KMS-11 (cell line): ENCODE measurements around the gene SIRPG.

ENCODE experiments used
- H2AFZ ChIP-seq: fragments of 200-600 bp; sonication (generic); 2 replicates; pipeline ENCODE4 v1.6.1; 2016; ENCODE audit warnings: antibody characterized with exemption, mixed run types, low read depth
- H3K27ac ChIP-seq: fragments of 200-600 bp; sonication (generic); 2 replicates; pipeline ENCODE4 v1.6.1; 2016; ENCODE audit warnings: mild to moderate bottlenecking, mixed run types
- H3K27me3 ChIP-seq: fragments of 200-600 bp; sonication (generic); 2 replicates; pipeline ENCODE4 v1.6.1; 2017; ENCODE audit warnings: mild to moderate bottlenecking, low read depth, mixed run types, moderate library complexity; ENCODE audit not compliant: insufficient read depth
- H3K36me3 ChIP-seq: fragments of 200-600 bp; sonication (generic); 2 replicates; pipeline ENCODE4 v1.6.1; 2017; ENCODE audit warnings: mild to moderate bottlenecking, mixed run types; ENCODE audit not compliant: insufficient read depth
- H3K4me1 ChIP-seq: fragments of 200-600 bp; sonication (generic); 2 replicates; pipeline ENCODE4 v1.6.1; 2016; ENCODE audit warnings: mild to moderate bottlenecking, low read depth, mixed run types; ENCODE audit not compliant: poor library complexity, severe bottlenecking
- H3K4me2 ChIP-seq: fragments of 200-600 bp; sonication (generic); 2 replicates; pipeline ENCODE4 v1.7.0; 2016; ENCODE audit warnings: mild to moderate bottlenecking, mixed run types
- H3K4me3 ChIP-seq: fragments of 200-600 bp; sonication (generic); IDR thresholded peaks from 2 replicates; pipeline ENCODE4 v1.6.1; 2017; ENCODE audit warnings: low read depth, low read length, mixed read lengths; ENCODE audit not compliant: insufficient read depth
- H3K79me2 ChIP-seq: fragments of 200-600 bp; sonication (generic); 2 replicates; pipeline ENCODE4 v1.6.1; 2016; ENCODE audit warnings: low read depth, mixed run types; ENCODE audit not compliant: insufficient read depth
- H3K9ac ChIP-seq: fragments of 200-600 bp; sonication (generic); 2 replicates; pipeline ENCODE4 v1.6.1; 2016; ENCODE audit warnings: mild to moderate bottlenecking, mixed run types
- H4K20me1 ChIP-seq: fragments of 200-600 bp; sonication (generic); 2 replicates; pipeline ENCODE4 v1.6.1; 2016; ENCODE audit warnings: mild to moderate bottlenecking, mixed run types; ENCODE audit not compliant: insufficient read depth
- TF ChIP-seq, protein P1 (sequence below): fragments of 200-600 bp; sonication (generic); conservative IDR thresholded peaks from 2 replicates; pipeline ENCODE4 v1.6.1; 2017; ENCODE audit warnings: low read depth, mild to moderate bottlenecking, antibody characterized with exemption, low read length, moderate library complexity, mixed read lengths

SIRPG gene

DNA sequence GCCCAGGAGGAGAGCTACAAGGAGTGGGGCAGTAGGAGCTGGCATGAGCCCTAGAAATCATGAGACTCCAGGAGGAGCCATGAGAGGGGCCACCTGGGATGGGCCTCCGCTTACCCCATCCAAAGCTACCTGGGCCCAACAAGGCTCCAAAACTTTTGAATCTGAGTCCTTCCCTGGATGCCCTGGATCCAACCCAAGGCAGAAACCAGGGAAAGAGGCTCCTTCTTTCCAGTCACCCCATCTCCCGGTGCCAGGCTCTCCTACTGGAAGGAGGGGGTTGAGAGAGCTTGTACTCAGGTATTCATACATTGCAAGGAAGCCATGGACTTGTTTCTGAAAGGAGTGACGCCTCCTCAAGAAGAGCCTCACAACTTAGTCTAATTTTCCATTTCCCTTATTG, 7.8 kb upstream of the SIRPG start:
- Histone ChIP-seq H3K36me3 (no peaks in the 10 kb centered on the region), H3K27me3 (no peaks in the 10 kb centered on the region), H2AFZ (no peak overlapping the region), H3K9ac (no peak overlapping the region), H3K4me3 (no peak overlapping the region), H3K4me2 (no peak overlapping the region), H4K20me1 (no peaks in the 10 kb centered on the region), H3K4me1 (no peaks in the 10 kb centered on the region), H3K79me2 (no peaks in the 10 kb centered on the region), H3K27ac (no peak overlapping the region)
- TF ChIP-seq, protein P1, sequence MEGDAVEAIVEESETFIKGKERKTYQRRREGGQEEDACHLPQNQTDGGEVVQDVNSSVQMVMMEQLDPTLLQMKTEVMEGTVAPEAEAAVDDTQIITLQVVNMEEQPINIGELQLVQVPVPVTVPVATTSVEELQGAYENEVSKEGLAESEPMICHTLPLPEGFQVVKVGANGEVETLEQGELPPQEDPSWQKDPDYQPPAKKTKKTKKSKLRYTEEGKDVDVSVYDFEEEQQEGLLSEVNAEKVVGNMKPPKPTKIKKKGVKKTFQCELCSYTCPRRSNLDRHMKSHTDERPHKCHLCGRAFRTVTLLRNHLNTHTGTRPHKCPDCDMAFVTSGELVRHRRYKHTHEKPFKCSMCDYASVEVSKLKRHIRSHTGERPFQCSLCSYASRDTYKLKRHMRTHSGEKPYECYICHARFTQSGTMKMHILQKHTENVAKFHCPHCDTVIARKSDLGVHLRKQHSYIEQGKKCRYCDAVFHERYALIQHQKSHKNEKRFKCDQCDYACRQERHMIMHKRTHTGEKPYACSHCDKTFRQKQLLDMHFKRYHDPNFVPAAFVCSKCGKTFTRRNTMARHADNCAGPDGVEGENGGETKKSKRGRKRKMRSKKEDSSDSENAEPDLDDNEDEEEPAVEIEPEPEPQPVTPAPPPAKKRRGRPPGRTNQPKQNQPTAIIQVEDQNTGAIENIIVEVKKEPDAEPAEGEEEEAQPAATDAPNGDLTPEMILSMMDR = no peak

DNA sequence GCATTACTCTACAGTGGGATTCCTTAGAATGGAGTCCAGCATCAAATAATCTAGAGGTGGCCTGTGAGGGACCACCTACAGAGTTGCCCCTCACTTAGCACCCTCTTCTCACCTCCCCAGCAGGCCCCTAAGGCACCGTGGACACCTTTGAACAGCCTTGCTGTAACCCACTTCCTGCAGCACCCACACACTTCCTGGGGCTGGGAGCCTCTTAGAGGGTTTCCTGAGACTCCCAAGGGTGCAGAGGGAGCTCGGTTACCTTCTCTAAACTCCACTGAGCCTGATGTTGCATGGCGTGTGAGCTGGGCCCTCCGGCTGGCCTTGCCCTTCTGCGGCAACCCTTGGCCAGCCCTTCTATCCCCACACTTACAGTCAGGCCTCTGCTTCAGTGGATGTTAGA, 7.3 kb upstream of the SIRPG start:
- no peaks in the 10 kb centered on the region for H3K27me3 ChIP-seq
- no peaks in the 10 kb centered on the region for H4K20me1 ChIP-seq
- no peak overlapping the region for H3K9ac ChIP-seq
- H2AFZ ChIP-seq = no peak overlapping the region
- no peaks in the 10 kb centered on the region for H3K79me2 ChIP-seq
- H3K27ac ChIP-seq = no peak overlapping the region
- H3K4me3 ChIP-seq = no peak overlapping the region
- no peak overlapping the region for H3K4me2 ChIP-seq
- no peaks in the 10 kb centered on the region for H3K4me1 ChIP-seq
- TF ChIP-seq, protein P1 = no peak
- H3K36me3 ChIP-seq = no peaks in the 10 kb centered on the region

DNA sequence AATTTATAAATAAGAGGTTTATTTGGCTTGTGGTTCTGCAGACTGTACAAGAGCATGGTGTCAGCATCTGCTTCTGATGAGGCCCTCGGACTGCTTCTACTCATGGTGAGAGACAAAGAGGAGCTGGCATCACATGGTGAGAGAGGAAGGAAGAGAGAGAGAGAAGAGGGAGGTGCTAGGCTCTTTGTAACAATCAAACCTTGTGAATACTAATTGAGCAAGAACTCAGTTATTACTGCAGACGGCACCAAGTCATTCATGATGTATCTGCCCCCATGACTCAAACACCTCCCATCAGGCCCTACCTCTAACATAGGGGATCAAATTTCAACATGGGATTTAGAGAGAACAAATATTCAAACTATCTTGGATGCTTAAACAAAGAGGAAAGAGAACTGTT, 6.3 kb upstream of the SIRPG start:
- H3K27ac ChIP-seq = no peak overlapping the region
- H4K20me1 ChIP-seq = no peaks in the 10 kb centered on the region
- H3K9ac ChIP-seq = no peak overlapping the region
- H3K4me3 ChIP-seq = no peak overlapping the region
- no peak overlapping the region for H3K4me2 ChIP-seq
- H2AFZ ChIP-seq = no peak overlapping the region
- H3K27me3 ChIP-seq = no peaks in the 10 kb centered on the region
- no peaks in the 10 kb centered on the region for H3K79me2 ChIP-seq
- H3K4me1 ChIP-seq = no peaks in the 10 kb centered on the region
- TF ChIP-seq, protein P1 = no peak
- no peaks in the 10 kb centered on the region for H3K36me3 ChIP-seq

DNA sequence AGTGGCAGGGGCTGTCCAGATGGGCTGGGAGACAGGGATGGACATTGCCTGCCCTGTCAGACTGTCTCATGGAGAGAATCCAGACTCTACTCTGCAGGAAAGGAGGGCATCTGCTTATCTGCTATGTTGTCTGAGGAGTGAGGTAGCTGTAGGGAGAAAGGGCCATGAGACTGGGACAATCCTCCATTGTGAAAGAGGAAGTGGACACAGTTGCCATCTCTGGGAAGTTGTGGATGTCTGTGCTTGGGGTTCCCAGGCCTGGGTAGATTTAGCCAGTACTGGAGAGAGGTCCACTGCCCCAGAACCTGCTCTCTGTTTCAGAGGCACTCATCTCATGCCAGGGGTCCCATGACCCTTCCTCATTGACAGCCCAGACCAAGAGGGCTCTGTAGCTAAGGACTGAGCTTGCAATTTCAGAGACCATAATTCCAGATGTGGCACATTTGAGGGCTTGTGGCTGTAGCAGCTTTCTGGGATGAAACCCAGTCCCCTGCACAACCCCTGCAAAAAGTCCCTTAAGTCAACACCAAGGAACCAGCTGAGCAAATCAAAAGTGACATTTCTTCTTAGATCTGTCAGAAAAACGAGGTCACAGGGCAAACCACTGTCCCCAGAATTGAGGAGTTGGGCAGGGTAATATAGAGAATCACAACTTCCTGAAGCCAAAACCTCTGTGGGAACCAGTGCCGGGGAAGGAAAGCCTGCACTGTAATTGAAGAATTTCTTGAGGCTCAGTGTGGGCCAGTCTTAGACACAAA, 4.1 kb upstream of the SIRPG start:
- H3K79me2 ChIP-seq = no peaks in the 10 kb centered on the region
- H3K4me2 ChIP-seq = no peak overlapping the region
- no peaks in the 10 kb centered on the region for H3K27me3 ChIP-seq

More for the DNA sequence above, 4.1 kb upstream of the SIRPG start:
- H3K4me1 ChIP-seq = no peaks in the 10 kb centered on the region
- H2AFZ ChIP-seq = no peak overlapping the region
- no peak overlapping the region for H3K4me3 ChIP-seq
- no peaks in the 10 kb centered on the region for H3K36me3 ChIP-seq
- H4K20me1 ChIP-seq = no peaks in the 10 kb centered on the region
- H3K27ac ChIP-seq = no peak overlapping the region
- TF ChIP-seq, protein P1 = no peak
- H3K9ac ChIP-seq = no peak overlapping the region
